Epithelial cell of esophagus (primary cell): ENCODE measurements around the gene LRRN2.

ENCODE experiments used
- DNase-seq: peaks from one replicate; pipeline ENCODE4 v3.0.0; 2010; ENCODE audit warnings: low read depth
- H3K4me3 ChIP-seq: 2 replicates; pipeline ENCODE4 v1.5.1; 2011; ENCODE audit warnings: mild to moderate bottlenecking, low read length, control low read depth
- CTCF ChIP-seq: IDR thresholded peaks from 2 replicates; pipeline ENCODE4 v1.5.1; 2011; ENCODE audit warnings: low read depth, mild to moderate bottlenecking, low read length, control low read depth, inconsistent platforms; ENCODE audit not compliant: insufficient read depth; ENCODE audit errors: missing control alignments

LRRN2 gene

GRCh38 chr1:204616641-204617040 is 68.9 kb downstream of the LRRN2 start:
- no peak for TF ChIP-seq CTCF

DNA sequence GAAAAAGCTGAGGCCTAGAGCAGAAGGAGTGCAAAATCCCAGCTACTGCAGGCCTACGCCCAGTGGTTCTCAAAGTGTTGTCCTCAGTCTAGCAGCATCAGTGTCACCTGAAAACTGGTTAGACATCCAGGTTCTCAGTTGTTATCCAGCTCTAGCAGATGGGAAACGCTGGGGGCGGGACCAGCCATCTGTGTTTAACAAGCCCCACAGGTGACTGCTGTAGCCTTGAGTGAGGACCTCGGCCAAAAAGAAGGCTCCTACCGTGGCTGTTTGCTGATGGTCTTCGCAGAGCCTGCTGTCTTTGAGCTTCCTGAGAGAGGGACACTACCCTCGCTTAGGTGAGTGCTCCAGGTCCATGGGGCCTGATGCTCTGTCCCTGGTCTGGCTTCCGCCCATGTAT is 69.7 kb downstream of the LRRN2 start:
- TF ChIP-seq CTCF: no peak
- DNase-seq: no peak
- no peak overlapping the region for H3K4me3 ChIP-seq

More at GRCh38 chr1:204616641-204617040, 68.9 kb downstream of the LRRN2 start:
- DNase-seq: no peak
- H3K4me3 ChIP-seq: no peak overlapping the region

DNA sequence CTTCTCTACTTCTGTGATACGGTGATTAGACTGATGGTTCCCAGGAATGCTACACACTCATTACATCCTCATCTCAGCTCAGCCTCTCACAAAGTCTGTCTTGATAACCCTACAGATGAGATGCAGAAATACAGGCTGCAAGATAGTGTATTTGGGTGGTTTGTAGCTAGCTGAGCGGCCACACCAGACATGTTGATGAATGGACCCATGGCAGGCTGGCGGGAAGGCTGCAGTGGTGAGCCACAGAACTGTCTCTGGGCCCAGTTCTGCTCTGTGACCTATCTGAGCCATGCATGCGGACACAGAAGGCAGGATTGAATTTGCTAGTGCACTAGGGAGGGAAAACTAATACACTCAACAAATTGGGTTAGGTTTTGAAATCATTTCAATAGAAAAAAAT is 71.9 kb downstream of the LRRN2 start:
- DNase-seq: no peak
- no peak for TF ChIP-seq CTCF
- no peak overlapping the region for H3K4me3 ChIP-seq

GRCh38 chr1:204612326-204612725 is 73.2 kb downstream of the LRRN2 start:
- no peak overlapping the region for H3K4me3 ChIP-seq
- peak; percentile 4 for DNase-seq
- no peak for TF ChIP-seq CTCF

DNA sequence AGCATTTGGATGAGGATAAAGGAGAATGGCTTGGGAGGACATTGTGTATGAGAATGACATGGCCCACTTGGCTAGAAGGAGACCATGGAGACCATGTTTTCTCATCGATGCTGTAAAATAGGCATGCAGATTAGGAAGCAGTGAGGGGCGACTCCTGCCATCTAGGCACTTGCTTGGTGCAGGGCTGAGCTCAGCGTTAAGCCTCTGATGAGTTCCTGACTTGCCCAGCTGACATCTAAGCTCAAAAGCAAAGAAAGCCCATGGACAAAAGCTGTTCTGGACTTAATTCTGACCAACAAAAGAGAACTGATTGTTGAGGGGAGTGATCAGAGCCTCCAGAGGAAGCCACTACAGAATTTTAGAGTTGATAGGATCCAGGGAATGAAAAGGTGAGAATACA is 74.5 kb downstream of the LRRN2 start:
- TF ChIP-seq CTCF: no peak
- no peak overlapping the region for H3K4me3 ChIP-seq
- no peak for DNase-seq

- TF ChIP-seq CTCF: no peak
- no peak overlapping the region for H3K4me3 ChIP-seq
- DNase-seq: no peak
These were observed 77.6 kb downstream of the LRRN2 start for GRCh38 chr1:204607910-204608309.

DNA sequence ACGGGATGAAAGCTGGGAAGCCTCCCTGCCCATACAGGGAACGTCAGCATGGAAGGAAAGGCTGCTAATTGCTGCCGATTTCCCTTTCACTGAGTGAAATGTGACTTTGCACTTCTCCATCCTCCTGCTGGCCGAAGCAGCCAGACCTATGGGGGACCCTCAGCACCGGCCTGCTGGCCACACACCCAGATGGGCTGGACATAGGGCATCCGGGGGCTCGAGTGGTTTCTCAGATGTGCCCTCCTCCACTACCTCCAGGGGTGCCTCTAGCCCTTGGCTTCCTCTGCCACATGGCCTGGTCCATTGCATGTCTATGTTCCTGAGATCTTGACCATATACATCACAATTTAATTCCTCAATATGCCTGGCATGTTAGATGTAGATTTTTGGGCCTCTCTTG is 79.7 kb downstream of the LRRN2 start:
- no peak for DNase-seq
- H3K4me3 ChIP-seq: no peak overlapping the region
- no peak for TF ChIP-seq CTCF
